HG02678 (cell line): ENCODE results near the gene RBMS3.
"Not testable (repeated sequence)": the region's sequence is repeated elsewhere in the genome, so short reads cannot be mapped to it uniquely, and the experiment has no call there.

Experiments
- ATAC-seq: cut with Tn5 transposase; IDR thresholded peaks from one replicate; pipeline ENCODE4 v1.9.1; 2021; ENCODE audit warnings: mild to moderate bottlenecking, moderate library complexity; ENCODE audit not compliant: unreplicated experiment

RBMS3 gene

DNA sequence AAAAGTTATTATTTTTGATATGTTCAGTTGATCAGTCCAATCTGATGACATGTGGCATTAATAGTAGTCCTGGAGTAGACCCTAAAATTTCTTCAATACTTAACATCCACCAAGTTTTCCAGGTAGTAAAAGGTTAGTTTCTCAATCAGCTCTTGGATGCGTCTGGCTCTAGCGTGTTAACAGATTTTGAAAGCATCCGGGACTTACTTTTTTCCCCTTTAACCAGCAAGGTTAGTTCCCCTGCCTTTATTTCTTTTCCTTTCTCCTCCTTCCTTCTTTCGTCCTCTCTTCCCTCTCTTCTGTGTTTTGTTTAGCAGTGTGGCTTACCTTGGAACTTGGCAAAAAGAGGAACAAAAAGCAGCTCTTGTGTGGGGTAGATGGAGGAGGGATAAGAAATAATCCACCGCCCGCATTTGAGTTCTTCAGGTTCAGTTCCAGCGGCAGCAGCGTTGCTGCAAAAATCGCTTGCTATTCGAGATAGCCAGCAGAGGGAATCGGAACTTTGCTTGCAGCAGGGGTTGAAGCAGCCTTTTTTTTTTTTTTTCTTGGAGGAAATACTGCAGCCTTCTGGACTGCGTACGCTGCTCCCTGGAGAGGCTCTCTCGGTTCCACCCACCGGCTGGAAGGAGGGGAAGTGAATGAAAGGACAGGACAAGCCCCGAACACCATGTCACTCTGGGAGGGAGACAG is at the start of gene RBMS3:
Gene RBMS3, plus strand, starts transcription at position 668 of the 690 bp plus-strand sequence.
- ATAC-seq = peak; percentile 30

GRCh38 chr3:29233126-29233525 is 47.7 kb upstream of the RBMS3 start:
- not testable (repeated sequence) for ATAC-seq

GRCh38 chr3:29236146-29236840 is 44.6 kb upstream of the RBMS3 start:
- no peak for ATAC-seq

DNA sequence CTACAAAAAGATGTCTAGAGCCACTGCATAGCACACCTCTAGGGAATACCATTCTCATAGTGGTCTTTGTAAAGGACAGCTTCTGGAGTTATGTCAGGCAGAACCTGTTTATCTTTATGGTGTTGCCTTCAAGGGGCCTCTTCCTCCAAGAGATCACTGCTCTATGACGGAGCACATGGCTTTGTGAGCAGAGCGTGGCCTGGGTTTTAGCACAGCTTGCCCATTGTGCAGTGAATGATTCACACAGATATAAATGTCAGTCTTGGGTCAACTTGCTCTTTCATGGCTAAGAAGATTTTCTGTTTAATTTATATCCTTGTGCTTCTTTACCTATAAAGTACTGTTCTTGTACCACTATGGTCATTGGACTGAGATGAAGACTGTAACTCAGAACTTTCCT is 41.5 kb upstream of the RBMS3 start:
- no peak for ATAC-seq

DNA sequence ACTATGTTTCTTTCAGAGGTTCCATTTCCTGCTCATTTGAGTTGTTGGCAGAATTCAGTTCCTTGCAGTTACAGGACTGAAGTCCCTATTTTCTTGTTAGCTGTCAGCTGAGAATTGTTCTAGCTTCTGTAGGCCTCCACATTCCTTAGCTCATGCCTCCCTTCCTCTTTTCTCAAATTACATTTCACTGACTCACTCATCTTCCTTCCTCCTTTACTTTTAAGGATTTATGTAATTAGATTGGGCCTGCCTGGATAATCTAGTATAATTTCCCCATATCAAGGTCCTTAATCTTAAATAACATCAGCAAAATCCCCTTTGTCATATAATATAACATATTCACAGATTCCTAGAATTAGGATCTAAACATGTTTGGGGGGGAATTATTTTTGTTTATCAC is 40.6 kb upstream of the RBMS3 start:
- ATAC-seq = no peak

GRCh38 chr3:29240887-29241286 is 40.0 kb upstream of the RBMS3 start:
- no peak for ATAC-seq

DNA sequence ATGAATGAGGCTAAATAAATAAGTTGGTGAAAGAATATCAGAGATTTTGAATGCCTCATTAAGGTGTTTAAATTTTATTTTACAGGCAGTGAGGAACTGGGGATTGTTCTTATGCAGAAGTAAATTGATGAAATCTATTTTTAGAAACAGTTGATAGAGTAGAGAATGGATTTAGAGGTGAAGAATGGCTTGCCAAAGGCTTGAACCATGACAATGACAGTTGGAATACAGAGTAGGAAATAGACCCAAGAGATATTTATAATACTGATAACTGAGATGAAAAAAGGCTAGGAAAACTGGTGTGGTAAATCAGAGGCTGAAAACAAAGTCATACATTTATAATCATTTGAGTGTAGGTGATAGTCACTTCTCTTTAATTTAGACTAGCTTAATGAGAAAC is 39.0 kb upstream of the RBMS3 start:
- no peak for ATAC-seq

DNA sequence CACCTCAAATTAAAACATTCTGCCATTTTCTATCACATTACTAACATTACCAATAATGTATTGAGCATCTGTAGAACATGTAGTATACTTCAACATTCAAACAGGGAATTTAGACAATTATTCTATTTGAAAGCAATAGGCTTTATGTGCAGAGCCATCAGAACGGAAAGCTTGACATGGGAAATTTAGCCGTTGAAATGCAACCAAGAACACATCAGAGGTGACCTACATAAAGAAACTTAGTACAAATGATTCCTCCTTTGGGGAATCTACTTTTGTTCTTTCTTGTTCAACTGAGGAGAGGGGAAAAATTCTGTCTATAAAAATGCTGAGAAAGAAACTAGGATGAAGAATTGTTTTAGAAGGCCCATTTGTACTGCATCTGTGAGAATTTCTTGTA is 38.6 kb upstream of the RBMS3 start:
- ATAC-seq = no peak

DNA sequence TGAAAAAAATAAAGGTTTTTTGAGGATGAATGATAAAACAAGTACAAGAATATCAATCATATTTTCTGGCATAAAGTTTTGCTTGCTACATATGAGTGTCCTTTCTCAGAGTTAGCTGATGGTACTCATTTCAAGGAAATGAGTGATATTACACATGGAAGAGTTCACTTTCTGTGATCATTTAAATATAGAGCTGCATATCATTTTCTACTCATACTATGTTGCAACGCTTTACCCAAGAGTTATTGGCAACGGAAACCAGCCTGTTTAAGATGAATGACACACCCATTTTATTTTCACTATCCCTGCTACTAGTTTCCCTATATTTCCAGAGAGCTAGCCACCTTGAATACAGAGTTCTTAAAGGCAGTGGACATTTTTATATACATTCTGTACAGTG is 35.4 kb upstream of the RBMS3 start:
- ATAC-seq = no peak

DNA sequence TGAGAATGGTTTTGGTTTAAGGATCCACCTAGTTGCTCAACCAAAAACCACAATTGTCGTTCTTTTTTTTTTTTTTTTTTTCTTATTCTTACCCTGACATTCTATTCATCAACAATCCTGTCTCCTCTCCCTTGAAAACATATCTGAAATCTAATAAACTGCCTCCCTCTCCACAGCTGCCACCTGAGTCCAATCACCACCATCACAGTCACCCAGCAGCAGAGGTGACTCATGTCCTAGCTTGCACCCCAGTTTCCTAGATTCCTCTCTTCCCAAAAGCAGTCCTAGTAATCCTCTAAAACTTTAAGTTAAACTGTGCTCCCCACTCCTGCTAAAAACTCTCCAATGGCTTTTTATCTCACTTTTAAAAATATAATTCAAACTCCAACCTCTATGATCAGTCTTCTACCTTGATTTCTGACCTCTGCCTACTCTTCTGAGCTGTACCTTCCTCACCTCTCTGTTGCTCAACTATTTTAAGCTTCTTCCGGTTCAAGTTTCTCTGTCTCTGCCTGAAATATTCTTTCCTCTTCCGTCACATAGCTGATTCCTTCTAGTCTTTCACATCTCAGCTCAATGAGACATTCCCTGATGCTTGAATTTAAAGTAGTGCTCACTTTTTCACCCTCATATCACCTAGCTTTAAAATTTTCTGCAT is 33.7 kb upstream of the RBMS3 start:
- no peak for ATAC-seq

DNA sequence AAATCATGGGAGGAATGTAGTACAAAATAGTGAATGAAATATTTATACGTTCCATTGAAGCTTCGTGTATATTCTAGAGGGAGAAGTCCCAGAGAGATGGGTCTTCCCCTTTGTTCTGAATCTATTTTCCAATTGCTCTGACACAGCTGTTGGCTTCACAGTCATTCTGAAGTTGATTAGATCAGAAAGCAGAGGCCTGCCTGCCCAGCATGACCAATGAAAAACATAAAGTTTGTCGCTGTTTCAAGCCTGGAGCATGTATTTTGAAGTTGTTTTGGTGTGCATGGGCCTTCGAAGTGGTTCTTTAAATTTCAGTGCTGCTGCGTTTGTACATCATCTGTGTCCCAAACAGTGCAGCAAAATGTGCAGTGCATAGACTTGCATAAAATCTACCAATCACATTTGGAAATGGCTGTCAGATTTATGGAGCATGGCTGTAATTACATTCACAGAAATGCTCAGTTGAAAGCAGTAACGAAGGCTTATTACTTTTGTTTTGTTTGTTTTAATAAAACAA is 31.0 kb upstream of the RBMS3 start:
- ATAC-seq = no peak

- peak; percentile 54 for ATAC-seq
Measured at GRCh38 chr3:29255854-29256696, 24.8 kb upstream of the RBMS3 start.

DNA sequence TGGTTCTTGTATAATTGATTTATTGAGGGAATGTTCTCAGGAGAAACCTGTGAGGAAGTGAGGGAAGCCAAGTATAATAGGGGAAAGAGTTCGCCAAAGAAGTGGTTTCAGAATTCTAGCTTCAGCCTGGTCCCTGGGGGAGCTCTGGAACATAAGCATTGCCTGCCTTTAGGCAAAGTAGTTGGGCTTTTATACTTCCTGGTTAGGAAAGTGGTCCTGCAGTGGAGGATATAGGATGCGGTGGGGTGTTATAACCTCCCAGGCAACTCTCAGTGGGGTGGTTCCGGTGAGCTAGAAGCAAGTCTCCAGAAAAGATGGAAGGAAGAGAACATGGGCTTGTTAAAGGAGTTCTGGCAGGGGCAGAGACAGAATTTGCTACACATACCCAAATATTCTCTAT is 22.7 kb upstream of the RBMS3 start:
- ATAC-seq = no peak

GRCh38 chr3:29261119-29261518 is 19.8 kb upstream of the RBMS3 start:
- ATAC-seq = no peak

- ATAC-seq = no peak
Measured at GRCh38 chr3:29263476-29263875, 17.4 kb upstream of the RBMS3 start.

- no peak for ATAC-seq
Measured at GRCh38 chr3:29265509-29266072, 15.3 kb upstream of the RBMS3 start.

DNA sequence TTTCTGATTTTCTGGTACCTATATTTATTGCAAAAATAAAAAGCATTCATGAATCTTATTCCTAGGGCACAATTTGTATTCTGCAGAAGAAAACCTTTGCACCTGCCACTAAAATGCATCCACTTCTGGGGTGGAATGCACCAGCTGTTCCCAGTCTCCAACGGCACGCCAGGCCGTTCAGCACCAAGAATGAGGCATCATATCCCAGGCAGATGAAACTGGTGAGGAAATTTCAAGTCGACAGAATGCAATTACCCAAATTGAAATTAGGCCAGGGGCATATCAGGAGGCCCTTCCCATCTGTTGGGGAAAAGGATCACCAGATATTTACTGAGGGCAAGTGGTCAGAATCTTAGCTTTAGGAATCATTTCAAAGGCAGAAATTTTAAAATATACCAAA is 13.6 kb upstream of the RBMS3 start:
- ATAC-seq = no peak

GRCh38 chr3:29268651-29269050 is 12.2 kb upstream of the RBMS3 start:
- no peak for ATAC-seq

GRCh38 chr3:29270752-29271151 is 10.1 kb upstream of the RBMS3 start:
- ATAC-seq = no peak

GRCh38 chr3:29271475-29271874 is 9.4 kb upstream of the RBMS3 start:
- ATAC-seq = no peak

DNA sequence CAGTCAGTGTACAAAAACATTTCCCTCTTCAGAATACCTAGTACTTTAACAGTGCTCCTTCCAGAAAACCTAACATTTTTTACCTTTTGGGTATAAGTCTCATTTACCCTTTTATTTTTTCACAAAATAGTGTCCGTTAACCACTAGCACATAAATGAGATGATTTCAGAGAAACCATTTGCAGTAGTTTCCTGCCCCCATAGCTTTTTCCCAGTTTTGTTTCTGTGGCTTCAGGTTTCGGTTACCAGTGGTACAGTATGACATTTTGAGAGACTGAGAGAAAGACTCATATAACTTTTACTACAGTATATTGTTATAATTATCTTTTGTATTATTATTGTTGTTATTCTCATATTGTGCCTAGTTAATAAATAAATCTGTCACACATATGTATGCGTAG is 6.2 kb upstream of the RBMS3 start:
- ATAC-seq = no peak
